GM18502 (cell line): ENCODE results near the gene CPT2.
A peak's percentile ranks its signal among the peaks of the same experiment; 100 is the strongest.

Source experiments
- ATAC-seq: cut with Tn5 transposase; IDR thresholded peaks from one replicate; pipeline ENCODE4 v1.9.1; 2021; ENCODE audit warnings: mild to moderate bottlenecking; ENCODE audit not compliant: unreplicated experiment, poor library complexity

Gene CPT2

GRCh38 chr1:53210954-53211353, 14.3 kb downstream of the CPT2 start:
- no peak for ATAC-seq

GRCh38 chr1:53214376-53214940, 17.8 kb downstream of the CPT2 start:
- no peak for ATAC-seq

GRCh38 chr1:53218201-53218600, 21.6 kb downstream of the CPT2 start:
- no peak for ATAC-seq

GRCh38 chr1:53219711-53220110, 23.1 kb downstream of the CPT2 start:
- ATAC-seq = no peak

- peak; percentile 95 for ATAC-seq
These were observed 23.7 kb downstream of the CPT2 start, which contains the start of gene CZIB for GRCh38 chr1:53220171-53220961. TSS of gene CZIB (minus strand) at chr1:53220634. CDS start at chr1:53220575, 59 bp downstream.

GRCh38 chr1:53220962-53221286, 24.3 kb downstream of the CPT2 start:
- ATAC-seq = no peak

- no peak for ATAC-seq
These were observed 41.0 kb downstream of the CPT2 start for GRCh38 chr1:53237638-53238037.

- ATAC-seq = peak; percentile 99
These were observed 41.9 kb downstream of the CPT2 start, which contains the start of gene MAGOH for GRCh38 chr1:53238197-53239155. TSS of gene MAGOH (minus strand) at chr1:53238518. CDS start at chr1:53238448, 70 bp downstream.

GRCh38 chr1:53241828-53242227, 45.2 kb downstream of the CPT2 start:
- no peak for ATAC-seq

- ATAC-seq = no peak
These were observed 45.8 kb downstream of the CPT2 start for GRCh38 chr1:53242381-53242780.

- no peak for ATAC-seq
These were observed 47.5 kb downstream of the CPT2 start for GRCh38 chr1:53244141-53244540.

- no peak for ATAC-seq
These were observed 49.9 kb downstream of the CPT2 start for GRCh38 chr1:53246261-53247134.

- ATAC-seq = no peak
These were observed 53.1 kb downstream of the CPT2 start for GRCh38 chr1:53249706-53250105.

- no peak for ATAC-seq
These were observed 53.7 kb downstream of the CPT2 start for GRCh38 chr1:53250325-53250724.

- no peak for ATAC-seq
These were observed 57.5 kb downstream of the CPT2 start for GRCh38 chr1:53254011-53254640.

GRCh38 chr1:53255031-53255430, 58.4 kb downstream of the CPT2 start:
- ATAC-seq = no peak

GRCh38 chr1:53256511-53257453, 60.2 kb downstream of the CPT2 start:
- no peak for ATAC-seq

GRCh38 chr1:53257454-53258081, 60.9 kb downstream of the CPT2 start:
- ATAC-seq = no peak
